Measurements from ENCODE around the gene PTPRA. TPM values are rescaled to one million over a fixed set of nuclear protein-coding genes. Genes with fewer than 3 reads are reported as not detected.

PTPRA gene
- polyA plus RNA-seq, 1 experiment: 87.4 TPM

DNA sequence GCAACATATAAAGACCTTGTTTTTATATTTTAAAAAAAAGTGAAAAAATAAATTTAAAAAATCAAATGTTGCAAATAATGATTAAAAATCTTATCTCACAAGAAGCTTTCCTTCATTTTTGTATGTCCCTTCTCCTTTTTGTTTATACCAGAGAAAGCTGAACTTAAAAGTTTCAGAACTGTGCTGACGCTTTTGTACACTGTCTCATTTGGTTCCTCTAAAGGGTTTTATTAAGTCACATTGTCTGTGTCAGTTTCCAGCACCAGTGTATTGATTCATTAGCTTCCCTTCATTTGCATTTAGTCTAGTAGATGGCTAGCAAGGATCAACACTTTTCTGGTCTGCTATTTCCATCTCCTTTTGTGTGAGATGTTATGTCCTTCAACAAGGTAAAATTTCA, 39.5 kb upstream of the PTPRA start:
- Histone ChIP-seq H3K27me3 (ENCODE audit: control insufficient read depth, insufficient read depth, low read length) (no peaks in the 10 kb centered on the region), H3K4me3 (ENCODE audit: low read depth, low read length) (no peak overlapping the region), H3K27ac (ENCODE audit: low read depth, low read length) (no peak overlapping the region), H3K9me3 (ENCODE audit: control insufficient read depth, insufficient read depth, low read length) (no peaks in the 10 kb centered on the region)
- DNase-seq (ENCODE audit: low read depth, low spot score): no peak
- POLR2A ChIA-PET: no interaction called here
- TF ChIP-seq, protein P1, sequence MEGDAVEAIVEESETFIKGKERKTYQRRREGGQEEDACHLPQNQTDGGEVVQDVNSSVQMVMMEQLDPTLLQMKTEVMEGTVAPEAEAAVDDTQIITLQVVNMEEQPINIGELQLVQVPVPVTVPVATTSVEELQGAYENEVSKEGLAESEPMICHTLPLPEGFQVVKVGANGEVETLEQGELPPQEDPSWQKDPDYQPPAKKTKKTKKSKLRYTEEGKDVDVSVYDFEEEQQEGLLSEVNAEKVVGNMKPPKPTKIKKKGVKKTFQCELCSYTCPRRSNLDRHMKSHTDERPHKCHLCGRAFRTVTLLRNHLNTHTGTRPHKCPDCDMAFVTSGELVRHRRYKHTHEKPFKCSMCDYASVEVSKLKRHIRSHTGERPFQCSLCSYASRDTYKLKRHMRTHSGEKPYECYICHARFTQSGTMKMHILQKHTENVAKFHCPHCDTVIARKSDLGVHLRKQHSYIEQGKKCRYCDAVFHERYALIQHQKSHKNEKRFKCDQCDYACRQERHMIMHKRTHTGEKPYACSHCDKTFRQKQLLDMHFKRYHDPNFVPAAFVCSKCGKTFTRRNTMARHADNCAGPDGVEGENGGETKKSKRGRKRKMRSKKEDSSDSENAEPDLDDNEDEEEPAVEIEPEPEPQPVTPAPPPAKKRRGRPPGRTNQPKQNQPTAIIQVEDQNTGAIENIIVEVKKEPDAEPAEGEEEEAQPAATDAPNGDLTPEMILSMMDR (IDR thresholded peaks at IDR 0.05; ENCODE audit: low read depth, low read length): no peak
- CTCF ChIA-PET: interaction anchor here (3.1 kb wide), 1 partner anchor 18 kb away, joined by 10 read pairs; no protein-coding TSS in a partner anchor

DNA sequence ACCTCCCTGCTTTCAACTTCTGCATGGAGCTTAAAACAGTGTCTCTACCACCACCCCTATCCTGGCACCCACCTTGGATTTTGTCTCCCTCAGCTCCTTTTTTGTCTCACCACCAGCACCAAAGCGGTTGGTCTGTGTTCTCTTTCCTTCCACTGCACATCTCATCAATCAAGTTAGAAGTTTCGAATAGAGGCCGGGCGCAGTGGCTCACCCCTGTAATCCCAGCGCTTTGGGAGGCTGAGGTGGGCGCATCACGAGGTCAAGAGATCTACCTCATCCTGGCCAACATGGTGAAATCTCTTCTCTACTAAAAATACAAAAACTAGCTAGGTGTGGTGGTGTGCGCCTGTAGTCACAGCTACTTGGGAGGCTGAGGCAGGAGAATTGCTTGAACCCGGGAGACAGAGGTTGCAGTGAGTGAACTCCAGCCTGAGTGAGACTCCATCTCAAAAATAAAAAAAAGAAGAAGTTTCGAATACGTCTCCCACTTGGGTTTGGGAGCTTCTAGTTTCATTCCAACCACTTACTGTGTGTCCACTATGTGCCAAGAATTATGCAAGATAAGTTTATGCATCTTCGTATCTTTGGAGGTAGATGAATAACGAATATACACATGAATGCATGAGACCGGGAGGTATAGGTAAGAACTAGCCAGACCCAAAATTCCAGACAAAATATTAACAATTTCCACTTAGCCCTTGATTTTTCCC, 38.7 kb upstream of the PTPRA start:
- no peak overlapping the region for H3K27ac ChIP-seq (ENCODE audit: low read depth, low read length)
- ChIA-PET CTCF (interaction anchor here (3.1 kb wide), 1 partner anchor 17 kb away, joined by 10 read pairs; no protein-coding TSS in a partner anchor), POLR2A (no interaction called here)
- TF ChIP-seq, protein P1 (IDR thresholded peaks at IDR 0.05; ENCODE audit: low read depth, low read length): no peak
- DNase-seq (ENCODE audit: low read depth, low spot score): no peak
- H3K27me3 ChIP-seq (ENCODE audit: control insufficient read depth, insufficient read depth, low read length): no peaks in the 10 kb centered on the region
- no peaks in the 10 kb centered on the region; the same call in 1 of the 2 replicates for H3K9me3 ChIP-seq (ENCODE audit: control insufficient read depth, insufficient read depth, low read length)
- H3K4me3 ChIP-seq (ENCODE audit: low read depth, low read length): no peak overlapping the region

DNA sequence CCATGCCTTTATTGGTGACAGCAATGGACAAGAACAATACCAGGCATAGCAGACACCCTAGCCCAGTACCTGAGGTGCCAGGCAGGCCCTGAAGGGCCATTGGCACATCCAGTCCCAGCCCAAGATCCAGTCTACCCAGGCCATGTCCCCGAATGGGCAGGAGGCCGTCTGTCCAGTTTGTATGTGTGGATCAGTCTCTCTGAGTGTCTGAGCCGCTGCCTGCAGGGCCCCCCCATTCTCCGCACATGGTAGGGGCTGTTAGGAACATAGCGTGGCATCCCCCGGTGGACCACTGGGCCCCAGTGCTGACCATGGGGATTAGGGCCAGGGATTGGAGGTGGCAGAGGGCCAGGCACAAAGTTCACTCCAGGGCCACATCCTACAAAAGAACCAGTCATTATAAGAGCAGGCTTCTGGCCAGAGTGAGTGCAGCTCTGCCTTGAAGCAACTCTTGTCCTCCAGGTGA, 37.9 kb upstream of the PTPRA start:
- DNase-seq (ENCODE audit: low read depth, low spot score): no peak
- Histone ChIP-seq H3K9me3 (ENCODE audit: control insufficient read depth, insufficient read depth, low read length) (peaks cover 3% of the 10 kb centered on the region; the same call in 1 of the 2 replicates), H3K27me3 (ENCODE audit: control insufficient read depth, insufficient read depth, low read length) (no peaks in the 10 kb centered on the region), H3K27ac (ENCODE audit: low read depth, low read length) (no peak overlapping the region), H3K4me3 (ENCODE audit: low read depth, low read length) (no peak overlapping the region)
- CTCF ChIA-PET: interaction anchor here (3.1 kb wide), 1 partner anchor 17 kb away, joined by 10 read pairs; no protein-coding TSS in a partner anchor
- POLR2A ChIA-PET: interaction anchor here (0.7 kb wide), 1 partner anchor 377 kb away, joined by 4 read pairs; no protein-coding TSS in a partner anchor
- TF ChIP-seq, protein P1 (IDR thresholded peaks at IDR 0.05; ENCODE audit: low read depth, low read length): no peak

DNA sequence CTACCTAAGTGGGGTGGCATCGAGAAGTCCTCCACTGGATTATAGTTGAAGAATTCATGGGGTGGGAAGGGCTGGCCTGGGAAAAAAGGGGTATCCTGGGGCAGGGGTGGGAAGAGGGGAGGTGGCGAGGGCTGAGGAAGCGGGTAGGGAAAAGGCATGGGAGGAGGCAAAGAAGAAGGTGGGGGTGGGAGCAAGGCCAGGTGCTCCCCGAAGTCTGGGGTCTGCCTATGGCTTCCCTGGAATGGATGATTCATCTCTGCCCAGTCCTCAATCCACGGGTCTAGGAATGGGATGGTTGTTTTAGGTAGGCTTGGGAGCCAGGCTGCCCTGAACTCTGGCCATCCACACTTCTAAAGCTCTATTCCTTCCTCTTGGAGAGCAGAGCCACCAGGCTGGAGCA, 37.2 kb upstream of the PTPRA start:
- H3K27ac ChIP-seq (ENCODE audit: low read depth, low read length): no peak overlapping the region
- H3K9me3 ChIP-seq (ENCODE audit: control insufficient read depth, insufficient read depth, low read length): peaks cover 3% of the 10 kb centered on the region; the same call in 1 of the 2 replicates
- POLR2A ChIA-PET: interaction anchor here (0.7 kb wide), 1 partner anchor 377 kb away, joined by 4 read pairs; no protein-coding TSS in a partner anchor
- CTCF ChIA-PET: no interaction called here
- H3K27me3 ChIP-seq (ENCODE audit: control insufficient read depth, insufficient read depth, low read length): no peaks in the 10 kb centered on the region
- TF ChIP-seq, protein P1 (IDR thresholded peaks at IDR 0.05; ENCODE audit: low read depth, low read length): no peak
- DNase-seq (ENCODE audit: low read depth, low spot score): no peak
- no peak overlapping the region for H3K4me3 ChIP-seq (ENCODE audit: low read depth, low read length)
